NCI-H1930 (cell line): ENCODE results near the gene PSME2.

Source experiments
- DNase-seq, 2 experiments: peaks; one replicate each; lab custom pipeline; 2025; lab: John Stamatoyannopoulos, UW

The PSME2 gene

DNA sequence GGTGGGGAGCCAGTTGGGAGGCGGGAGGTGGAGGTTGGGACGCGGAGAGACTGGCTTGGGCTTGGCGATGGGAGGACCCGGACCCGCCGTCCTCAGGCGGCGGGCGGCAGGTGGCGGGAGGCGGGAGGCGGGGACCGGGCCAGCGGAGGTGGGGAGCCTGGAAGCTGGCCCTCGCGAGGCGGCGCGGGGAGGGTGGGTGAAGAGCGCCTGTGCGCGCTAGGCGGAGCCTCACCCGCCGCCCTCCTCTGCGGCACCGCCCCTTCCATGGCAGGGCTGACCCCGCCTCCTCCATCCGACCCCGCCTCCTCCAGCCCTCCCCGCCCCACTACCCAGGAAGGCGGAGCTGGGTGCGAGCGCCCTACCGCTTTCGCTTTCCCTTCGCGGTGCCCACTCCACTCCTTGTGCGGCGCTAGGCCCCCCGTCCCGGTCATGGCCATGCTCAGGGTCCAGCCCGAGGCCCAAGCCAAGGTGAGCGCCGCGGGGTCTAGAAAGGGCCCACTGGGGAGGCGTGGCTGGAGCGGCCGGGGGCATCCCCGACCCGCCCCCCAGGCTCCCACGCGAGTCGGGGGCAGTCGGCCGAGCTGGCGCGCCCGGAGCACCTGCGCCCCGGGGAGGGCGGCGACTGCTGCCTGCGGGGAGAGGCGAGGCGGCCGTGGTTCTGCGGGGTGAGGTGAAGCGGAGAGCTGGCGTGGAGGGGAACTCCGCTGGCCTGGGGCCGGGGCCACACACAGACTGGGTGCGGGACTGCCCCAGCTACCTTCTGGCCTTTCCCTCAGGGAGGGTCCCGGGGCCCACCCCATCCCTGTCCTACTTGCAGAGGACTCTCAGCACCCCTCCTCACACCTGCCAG is 10.4 kb downstream of the PSME2 start, which contains the start of gene PSME1:
Gene PSME1, plus strand, starts transcription at position 361 of the 850 bp plus-strand sequence. Its CDS starts 69 bp downstream, at position 430.
- peak; percentile 86 to 93 for DNase-seq

DNA sequence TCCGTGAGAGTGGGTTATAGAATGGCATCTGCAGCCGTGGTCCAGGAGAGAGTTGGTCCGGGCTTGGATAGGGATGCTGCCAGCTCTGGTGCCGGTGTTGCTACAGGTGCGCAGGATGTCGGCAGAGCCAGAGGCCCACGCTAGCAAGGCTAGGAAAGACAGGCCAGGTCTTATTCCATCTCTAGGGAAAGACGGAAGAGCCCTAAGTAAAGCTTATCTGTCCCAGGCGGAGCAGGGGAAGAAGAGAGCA is 10.9 kb downstream of the PSME2 start:
- no peak for DNase-seq

DNA sequence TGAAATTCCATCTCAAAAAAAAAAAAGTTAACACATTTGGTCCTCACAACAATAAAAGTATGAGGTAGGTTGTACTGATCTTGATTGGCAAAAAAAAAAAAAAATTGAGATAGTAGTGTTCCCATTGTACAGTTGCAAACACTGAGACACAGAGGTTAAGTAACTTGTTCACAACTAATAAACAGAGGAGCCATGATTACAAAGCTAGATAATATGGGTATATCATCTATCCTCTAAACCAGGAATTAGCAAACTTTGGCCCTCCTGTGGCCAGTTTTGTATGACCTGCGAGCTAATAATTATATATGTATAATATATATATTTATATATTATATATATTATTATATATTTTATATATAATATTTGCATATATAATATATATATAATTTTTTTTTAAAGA is 12.7 kb downstream of the PSME2 start:
- no peak for DNase-seq

DNA sequence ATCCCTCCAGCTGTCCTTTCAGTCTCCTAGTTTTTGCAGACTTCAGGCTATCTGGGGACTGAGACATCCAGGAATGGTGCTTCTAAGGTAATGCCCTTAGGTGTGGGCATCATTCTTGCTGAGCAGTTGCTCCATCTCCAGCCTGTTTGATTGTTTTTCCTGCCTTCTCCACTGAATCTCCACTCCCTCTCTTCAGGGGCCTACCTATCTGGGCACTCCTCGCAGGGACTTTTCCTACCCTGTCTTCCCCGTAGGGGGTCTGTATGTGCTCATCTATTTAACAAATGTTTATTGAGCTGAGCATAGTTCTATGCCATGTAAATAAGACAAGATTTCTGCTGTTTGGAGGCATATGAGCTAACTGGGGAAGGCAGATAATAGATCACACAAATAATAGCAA is 13.4 kb downstream of the PSME2 start:
- DNase-seq, result no peak

DNA sequence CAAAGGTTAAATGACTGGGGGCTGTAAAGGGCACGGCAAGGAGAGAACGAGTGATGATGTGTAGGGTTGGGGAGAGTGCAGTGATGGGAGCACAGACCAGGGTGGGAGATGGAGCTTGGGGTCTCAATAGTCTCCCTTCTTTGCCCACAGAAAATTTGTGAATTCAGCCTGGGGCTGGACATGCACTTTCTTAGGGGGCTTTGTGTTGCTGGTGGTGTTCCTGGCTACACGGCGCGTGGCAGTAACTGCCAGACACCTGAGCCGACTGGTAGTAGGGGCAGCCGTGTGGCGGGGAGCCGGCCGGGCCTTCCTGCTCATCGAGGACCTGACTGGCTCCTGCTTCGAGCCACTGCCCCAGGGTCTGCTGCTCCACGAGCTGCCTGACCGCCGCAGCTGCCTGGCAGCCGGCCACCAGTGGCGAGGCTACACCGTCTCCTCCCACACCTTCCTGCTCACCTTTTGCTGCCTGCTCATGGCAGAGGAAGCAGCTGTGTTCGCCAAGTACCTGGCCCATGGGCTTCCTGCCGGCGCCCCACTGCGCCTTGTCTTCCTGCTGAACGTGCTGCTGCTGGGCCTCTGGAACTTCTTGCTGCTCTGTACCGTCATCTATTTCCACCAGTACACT is 14.2 kb downstream of the PSME2 start:
- DNase-seq, result no peak

DNA sequence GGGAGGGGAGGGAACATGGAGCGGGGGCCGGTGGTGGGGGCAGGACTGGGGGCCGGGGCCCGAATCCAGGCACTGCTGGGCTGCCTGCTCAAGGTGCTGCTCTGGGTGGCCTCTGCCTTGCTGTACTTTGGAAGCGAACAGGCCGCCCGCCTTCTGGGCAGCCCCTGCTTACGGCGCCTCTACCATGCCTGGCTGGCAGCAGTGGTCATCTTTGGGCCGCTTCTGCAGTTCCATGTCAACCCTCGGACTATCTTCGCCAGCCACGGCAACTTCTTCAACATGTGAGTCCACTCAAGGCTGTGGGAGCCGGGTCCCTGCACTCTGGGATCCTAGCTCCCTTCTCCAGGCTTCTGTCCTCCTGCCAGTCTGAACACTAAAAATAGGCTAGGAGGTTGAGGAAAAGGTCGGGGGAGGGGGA is 14.9 kb downstream of the PSME2 start:
- no peak for DNase-seq

DNA sequence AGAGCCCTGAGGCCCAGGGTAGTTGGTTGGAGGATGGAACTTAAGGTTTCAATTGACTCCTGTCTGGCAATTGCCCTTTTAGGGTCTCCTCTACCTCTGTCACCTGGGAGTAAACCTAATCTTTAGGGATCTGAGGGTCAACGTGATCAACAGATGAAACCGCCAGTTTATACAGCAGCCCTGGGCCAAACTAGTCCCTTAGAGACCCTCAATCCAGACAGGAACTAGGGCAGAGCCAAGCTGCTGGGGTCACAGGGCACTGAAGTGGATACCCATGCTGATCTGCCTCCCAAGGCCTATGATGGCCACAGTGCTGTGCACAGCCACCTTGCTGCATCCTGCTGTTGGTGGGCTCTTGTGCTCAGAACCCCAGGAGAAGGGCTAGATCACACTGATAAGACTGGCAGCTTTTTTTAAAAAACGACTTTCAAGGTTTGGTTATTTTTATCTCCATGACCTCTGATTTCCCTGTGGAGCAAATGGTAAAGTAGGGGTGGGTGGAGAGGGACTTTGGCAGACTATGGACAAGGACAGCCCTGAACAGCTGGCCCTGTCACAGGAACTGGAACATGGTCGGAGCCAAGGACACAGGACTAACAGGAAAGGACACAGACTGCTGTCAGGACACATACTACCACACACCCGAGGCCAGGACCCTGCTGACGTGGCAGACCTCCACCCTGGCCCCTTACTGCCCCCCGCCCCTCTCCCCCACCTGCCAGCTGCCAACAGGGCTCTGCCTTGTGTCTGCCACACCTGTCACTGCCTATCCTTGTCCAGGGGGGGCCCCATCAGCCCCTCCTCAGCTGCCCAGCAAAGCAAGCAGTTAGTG is 15.5 kb downstream of the PSME2 start:
- no peak for DNase-seq

DNA sequence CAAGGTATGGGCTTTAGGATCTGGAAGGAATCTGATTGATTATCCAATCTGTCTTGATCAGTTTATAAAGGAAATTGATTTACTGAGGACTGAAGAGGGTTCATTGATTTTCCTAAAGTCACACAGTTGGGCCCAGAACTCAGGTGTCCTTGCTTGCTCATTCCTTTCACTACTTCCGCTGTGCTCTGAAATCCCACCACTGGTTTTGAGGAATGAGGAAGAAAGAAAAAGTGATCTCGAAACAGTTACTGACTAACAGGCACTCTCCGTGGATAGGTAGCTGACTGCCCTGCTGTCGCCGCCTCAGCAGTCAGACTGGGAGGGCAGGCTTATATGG is 16.1 kb downstream of the PSME2 start, which contains the start of gene FITM1:
Gene FITM1, plus strand, starts transcription at position 280 of the 337 bp plus-strand sequence. CDS start 905 bp downstream, outside the sequence.
- no peak for DNase-seq

DNA sequence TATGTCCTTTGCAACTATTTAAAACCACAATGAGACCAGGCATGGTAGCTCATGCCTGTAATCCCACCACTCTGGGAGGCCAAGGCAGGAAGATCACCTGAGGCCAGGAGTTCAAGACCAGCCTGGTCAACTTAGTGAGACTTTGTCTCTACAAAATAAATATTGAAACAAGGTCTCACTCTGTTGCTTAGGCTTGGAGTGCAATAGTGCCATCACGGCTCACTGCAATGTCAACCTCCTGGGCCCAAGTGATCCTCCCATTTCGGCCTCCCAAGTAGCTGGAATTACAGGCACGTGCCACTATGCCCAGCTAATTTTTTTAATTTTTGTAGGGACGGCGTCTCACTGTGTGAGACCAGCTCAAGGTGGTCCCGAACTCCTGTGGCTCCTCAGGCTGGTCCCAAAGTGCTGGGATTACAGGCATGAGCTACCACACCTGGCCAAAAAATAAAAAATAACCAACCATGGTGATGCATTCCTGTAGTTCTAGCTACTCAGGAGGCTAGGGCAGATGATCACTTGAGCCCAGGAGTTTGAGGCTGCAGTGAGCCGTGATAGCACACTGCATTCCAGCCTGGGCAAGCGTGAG is 16.9 kb downstream of the PSME2 start:
- no peak for DNase-seq

DNA sequence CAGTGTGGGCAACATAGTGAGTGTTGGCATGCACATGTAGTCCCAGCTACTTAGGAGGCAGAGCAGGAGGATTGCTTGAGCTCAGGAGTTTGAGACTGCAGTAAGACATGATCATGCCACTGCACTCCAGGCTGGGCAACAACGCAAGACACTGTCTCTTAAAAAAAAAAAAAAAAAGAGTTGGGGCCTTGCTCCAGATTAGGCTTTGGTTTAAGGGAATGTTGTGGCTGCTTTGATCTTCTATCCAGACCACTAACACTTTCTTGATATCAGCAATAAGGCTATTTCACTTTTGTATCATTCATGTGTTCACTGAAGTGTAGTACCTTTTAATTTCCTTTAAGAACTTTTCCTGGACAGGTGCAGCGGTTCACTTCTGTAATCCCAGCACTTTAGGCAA is 18.7 kb downstream of the PSME2 start:
- no peak for DNase-seq

DNA sequence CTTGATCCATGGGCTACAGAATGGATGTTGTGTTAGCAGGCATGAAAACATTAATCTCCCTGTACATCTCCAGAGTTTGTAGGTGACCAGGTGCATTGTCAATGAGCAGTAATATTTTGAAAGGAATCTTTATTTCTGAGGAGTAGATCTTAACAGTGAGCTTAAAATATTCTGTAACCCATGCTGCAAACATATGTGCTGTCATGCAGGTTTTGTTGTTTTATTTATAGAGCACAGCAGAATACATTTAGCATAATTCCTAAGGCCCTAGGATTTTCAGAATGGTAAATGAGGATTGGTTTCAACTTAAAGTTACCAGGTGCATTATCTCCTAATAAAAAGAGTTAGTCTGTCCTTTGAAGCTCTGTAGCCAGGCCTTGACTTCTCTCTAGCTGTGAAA is 19.5 kb downstream of the PSME2 start:
- DNase-seq, result no peak

DNA sequence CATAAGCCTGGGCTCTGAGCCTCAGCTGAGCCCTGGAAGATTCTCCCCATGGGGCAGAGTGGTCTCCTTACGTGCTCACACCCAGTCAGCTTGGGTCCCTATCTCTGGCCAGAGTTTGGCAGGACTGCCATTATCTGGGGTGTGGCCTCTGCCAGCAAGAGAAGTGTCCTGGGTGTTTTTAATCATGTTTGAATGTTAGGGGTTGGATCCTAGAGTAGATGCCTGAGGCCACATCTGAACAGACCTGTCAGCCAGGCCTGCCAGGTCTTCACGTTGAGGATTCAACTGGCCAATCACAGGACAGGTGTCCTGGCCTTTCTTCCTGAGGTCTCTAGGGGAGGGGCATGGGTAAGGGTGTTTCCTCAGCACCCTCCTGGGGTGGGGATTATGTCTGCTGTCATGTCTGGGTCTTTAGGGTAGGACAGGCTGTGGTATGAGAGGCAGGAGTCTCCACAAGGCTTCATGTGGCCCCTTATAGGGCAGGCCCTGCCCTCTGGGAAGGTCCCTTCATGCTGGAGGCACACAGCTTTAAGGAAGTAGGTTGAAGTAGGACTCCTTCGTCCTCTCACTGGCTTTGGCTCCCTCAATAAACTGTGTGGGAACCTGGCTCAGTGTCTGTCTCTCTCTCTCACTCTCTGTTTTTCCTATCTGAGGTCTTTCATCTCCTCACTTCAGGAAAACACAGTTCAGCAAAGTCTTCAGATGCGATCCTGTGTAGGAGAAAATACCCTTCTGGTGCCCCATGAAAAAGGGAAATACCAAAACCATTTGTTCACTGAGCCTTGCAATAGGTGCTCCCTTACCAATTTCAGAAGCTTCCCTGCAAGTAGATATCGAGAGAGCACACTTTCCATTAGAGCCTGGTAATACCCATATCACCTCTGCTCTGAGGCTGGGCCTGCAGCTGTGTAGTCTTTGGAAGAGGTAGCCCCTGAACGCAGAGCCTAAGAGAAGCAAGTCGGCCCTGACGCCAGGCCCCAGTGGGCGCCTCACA is 22.7 kb downstream of the PSME2 start:
- DNase-seq, result no peak

DNA sequence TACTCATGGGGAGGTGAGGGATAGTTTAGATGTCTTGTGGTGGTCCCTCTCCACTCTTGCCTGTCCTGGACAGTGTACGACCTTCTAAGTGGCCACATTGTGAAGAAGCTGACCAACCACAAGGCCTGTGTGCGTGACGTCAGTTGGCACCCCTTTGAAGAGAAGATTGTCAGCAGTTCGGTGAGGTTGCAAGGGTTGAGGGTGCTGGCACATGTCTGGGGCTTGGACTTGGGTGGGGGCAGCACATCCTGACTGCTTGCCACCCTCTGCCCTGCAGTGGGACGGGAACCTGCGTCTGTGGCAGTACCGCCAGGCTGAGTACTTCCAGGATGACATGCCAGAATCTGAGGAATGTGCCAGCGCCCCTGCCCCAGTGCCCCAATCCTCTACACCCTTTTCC is 23.5 kb downstream of the PSME2 start:
- no peak for DNase-seq

DNA sequence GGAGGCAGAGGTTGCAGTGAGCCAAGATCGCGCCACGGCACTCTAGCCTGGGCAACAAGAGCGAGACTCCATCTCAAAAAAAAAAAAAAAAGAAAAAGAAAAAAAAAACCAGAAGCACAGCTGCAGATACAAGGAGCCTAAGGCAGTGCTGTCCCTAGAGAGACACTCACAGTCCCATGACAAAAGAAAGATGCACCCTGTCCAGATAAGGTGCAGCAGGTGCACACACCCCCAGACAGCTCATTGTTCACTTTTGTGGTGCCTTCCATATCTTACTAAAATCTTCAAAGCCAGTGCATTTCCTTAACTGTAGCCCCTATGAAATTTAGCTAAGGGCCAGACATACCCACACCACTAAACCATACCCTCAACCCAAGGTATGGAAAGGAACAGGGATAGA is 24.0 kb downstream of the PSME2 start:
- no peak for DNase-seq

DNA sequence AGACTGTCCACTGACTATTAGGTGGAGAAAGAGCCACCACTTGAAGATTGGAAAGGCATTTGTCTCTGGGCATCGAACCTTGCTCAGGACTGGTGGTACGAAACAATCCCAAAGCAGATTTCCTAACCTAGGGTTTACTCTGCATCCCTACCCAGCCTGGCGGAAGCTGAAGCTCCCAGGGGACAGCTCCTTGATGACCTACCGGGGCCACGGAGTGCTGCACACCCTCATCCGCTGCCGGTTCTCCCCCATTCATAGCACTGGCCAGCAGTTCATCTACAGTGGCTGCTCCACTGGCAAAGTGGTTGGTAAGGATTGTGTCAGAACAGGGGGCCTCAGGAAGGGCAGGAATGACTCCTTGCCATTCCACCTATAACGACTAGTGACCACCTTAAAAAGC is 25.2 kb downstream of the PSME2 start:
- DNase-seq, result no peak

DNA sequence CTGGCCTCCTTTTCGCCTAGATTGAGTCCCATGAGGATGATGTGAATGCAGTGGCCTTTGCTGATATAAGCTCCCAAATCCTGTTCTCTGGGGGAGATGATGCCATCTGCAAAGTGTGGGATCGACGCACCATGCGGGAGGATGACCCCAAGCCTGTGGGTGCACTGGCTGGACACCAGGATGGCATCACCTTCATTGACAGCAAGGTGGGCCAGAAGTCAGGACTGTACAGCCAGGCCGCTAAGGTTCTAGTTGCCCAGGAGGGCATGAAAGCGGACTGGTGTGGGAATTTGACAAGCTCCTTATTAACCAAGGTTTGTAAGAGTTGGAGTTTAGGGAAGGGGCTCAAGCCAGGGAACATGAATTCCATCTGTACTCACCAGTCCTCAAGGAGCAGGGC is 26.7 kb downstream of the PSME2 start:
- DNase-seq, result no peak

DNA sequence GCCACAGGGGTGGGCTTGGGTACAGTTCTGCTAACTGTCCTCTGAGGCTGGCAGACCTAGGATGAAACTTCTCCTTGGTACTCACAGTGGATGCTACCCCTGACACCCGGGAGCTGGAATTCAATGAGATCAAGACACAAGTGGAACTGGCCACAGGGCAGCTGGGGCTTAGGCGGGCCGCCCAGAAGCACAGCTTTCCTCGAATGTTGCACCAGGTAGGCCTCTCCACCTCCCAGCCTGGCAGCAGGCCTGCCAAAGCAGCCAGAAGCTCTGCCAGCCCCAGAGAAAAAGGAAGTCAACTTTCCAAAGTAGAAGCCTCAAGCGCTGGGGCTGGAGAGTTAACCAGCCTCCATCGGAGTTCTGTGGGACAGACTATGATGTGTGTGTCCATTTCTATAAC is 29.2 kb downstream of the PSME2 start:
- DNase-seq, result no peak

DNA sequence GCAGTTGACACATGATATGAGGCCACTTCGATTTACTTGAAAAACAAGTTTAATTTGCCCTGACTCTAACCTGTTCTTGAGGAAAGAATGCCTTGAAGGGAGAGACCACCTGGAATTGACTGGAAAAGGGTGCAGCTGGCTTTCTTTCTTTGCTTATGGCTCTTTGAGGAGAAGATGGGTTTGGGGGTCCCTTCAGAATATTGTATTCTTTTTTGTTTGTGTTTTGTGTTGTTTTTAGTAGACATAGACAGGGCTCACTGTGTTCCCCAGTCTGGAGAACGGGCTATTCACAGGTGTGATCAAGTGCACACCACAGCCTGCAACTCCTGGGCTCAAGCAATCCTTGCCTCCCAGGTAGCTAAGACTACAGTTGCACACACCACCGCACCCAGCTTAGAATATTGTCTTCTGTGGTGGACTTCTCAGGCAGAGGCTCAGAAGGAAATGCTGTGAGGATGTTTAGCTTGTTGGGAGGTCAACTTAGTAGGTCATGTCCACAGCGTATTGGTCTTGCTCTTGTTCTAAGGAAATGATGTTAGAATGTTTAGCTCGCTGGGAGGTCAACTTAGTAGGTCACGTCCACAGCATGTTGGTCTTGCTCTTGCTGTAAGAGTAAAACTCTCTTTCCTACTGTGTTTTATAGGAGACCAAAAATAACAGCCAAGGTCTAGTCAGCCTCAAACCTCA is 30.1 kb downstream of the PSME2 start:
- DNase-seq, result no peak

DNA sequence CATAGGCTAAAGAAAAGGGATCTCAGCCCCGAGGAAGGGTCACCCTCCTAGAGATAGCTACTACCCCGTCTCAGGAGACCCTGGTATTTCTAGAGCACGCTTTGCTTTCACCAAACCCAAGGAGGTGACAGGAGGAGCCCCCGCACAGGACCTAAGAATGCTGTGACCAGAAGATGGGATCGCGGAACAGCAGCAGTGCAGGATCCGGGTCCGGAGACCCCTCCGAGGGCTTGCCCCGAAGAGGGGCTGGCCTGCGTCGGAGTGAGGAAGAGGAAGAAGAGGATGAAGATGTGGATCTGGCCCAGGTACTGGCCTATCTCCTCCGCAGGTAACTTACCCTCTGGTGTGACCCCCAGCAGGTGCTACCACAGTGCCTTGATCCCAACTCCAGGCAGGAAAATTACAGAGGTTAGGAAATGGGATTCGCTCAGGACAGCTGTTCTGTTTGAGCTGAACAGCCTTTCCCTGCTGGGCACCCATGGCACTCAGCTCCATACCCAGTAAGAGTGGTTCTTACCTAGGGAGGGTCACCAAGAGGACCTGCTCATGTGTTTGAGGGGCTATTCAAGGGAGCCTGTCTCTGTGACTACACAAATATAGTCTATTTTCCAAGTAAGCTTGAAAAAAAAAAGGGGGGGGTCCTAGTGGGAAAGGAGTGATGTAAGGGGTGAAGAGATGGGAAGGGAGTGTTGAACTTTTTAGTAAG is 30.8 kb downstream of the PSME2 start:
- DNase-seq, result no peak
